Measurements from ENCODE around the gene CREM.

The CREM gene

DNA sequence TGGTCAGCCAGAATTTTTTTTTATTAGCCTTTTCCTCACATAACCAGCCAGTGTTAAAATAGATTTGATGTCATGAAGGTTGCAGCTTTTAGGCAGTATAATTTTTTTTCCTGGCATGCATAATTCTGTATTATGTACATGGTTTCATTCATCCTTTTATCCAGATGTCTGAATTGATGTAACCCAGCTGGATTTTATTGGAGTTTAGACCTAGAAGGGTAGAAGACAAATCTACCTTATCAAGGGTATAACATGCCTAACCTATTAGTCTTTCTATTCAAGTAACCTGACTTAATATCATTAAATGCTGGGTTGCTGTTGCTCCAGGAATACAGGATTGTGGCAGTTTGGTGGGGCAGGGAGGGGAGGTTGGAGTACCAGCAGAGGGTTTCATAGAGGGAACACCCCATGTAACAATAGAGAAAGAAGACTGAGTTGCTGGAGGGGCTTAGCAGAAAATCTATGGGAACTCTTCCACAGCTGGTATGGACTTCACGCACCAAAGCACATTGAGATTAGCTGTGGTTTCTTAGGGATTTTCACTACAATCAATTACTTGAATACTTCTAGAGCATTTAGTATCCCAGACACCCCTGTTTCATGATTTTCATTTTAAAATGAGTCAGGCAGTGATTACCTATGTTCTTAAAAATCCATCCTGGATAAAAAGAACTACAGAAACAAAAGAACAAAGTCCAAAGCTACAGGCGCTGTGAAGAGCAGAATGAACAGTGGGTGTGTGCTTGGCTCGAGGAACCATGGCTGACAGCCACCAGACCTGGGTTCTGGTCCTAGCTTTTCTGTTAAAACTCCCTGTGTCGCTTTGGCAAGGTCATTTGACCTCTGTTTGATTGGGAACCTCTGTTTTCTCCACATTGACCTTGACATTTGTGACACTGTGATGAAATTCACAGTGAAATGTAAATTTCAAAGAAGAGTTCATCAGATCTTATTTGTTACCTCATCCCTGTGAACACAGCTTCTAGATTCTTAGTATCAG, 93.5 kb downstream of the CREM start:
- no peak for DNase-seq (ENCODE audit: low read depth in 2 of 2)

DNA sequence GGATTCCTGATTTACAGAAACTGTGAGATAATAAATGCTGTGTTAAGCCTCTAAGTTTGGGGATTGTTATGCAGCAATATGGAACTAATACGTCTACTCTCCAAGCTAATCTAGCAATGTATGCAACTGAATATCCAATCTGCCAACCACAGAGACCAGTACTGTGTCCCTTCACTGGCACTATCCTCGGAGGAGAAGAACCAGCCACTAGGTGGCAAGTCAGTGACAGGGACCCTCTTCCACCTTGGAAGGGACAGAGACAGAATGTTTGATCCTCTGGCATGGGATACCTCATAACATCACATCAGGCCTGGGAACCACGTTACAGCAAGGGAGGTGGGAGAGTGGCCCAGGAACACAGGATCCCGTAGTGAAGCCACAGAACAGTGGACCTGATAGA, 96.4 kb downstream of the CREM start:
- no peak for DNase-seq (ENCODE audit: low read depth in 2 of 2)

DNA sequence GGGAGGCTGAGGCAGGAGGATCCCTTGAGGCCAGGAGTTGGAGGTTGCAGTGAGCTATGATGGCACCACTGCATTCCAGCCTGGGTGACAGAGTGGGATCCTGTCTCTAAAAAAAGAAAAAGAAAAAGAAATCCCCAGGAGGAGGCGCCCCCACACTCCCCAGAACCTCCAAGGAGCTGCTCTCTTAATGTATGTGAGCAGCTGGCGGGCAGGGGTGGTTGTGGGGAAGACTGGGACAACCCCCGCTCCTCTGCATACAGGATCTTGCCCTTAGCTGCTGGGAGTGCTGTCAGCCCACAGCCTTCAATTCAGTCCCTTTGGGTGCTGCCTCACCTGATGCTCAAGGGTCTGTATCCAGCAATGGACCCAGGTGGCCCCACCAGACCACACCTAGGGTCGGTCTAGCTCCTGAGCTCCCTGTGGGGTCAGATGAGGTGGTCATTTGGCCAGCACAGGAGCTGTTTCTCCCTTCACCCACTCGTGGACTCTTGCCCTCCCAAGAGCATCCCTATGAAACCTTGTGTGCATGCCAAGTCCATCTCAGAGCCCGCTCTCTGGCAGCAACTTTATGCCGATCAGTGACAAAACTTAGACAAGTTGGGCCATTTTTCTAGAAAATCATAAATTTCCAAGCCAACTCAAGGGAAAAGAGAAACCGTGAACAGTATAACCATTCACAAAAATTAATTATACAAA, 97.5 kb downstream of the CREM start:
- no peak for DNase-seq (ENCODE audit: low read depth in 2 of 2)

DNA sequence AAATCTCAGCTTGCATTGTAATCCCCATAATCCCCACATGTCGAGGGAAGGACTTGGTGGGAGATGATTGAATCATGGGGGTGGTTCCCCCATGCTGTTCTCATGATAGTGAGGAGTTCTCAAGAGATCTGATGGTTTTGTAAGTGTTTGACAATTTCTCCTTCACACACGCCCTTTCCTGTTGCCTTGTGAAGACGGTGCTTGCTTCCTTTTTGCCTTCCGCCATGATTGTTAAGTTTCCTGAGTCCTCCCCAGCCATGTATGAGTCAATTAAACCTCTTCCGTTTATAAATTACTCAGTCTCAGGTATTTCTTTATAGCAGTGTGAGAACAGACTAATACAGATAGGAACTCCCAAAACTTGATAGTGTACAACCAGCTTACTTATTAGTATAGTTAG, 98.6 kb downstream of the CREM start:
- no peak for DNase-seq (ENCODE audit: low read depth in 2 of 2)

DNA sequence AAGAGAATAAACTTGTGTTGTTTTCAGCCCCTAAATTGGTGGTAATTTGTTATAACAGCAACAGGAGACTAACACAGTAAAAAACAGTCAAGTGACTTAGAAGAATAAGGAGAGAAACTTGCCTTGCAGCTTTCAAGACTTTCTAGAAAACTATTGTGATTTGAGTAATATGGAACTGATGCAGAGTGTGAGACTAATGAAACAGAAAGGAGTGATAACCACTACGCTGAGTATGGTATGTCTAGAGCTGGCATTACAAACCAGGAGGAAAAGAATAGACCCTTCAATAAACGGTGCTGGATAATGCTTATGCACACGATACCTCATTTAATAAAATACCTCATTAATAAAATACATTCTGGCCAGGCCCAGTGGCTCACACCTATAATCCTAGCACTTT, 99.9 kb downstream of the CREM start:
- DNase-seq (ENCODE audit: low read depth in 2 of 2): no peak

DNA sequence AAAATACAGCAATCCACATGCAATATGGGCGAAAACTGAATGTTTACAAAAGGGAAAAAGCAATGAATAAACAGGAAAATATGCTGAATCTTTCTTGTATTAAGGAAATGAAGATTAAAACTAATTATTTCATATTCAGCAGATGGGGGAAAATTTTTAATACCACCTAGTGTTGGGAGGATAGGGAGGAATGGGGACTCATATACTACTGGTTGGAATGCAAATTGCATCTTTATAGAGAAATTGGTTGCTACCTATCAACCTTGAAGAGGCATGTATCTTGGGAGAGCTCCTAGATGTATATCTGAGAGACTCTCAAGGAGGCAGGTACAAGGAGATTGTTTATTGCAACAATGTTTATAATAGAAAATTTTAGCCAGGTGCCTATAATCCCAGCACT, 101.4 kb downstream of the CREM start:
- no peak for DNase-seq (ENCODE audit: low read depth in 2 of 2)

DNA sequence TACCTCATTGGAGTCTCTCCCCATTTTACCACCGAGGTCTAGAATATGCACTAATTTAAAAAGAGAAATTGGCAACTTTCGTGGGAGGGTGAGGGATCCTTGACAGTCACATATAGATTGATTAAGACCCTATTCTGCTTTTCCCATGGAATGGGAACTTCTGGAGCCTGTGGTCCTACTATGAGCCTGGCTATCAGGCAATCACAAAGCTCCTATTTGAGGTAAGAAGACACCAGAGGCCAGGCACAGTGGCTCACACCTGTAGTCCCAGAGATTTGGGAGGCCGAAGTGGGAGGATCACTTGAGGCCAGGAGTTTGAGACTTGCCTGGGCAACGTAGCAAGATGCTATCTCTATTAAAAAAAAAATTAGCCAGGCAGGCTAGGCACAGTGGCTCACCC, 105.0 kb downstream of the CREM start:
- no peak for DNase-seq (ENCODE audit: low read depth in 2 of 2)

DNA sequence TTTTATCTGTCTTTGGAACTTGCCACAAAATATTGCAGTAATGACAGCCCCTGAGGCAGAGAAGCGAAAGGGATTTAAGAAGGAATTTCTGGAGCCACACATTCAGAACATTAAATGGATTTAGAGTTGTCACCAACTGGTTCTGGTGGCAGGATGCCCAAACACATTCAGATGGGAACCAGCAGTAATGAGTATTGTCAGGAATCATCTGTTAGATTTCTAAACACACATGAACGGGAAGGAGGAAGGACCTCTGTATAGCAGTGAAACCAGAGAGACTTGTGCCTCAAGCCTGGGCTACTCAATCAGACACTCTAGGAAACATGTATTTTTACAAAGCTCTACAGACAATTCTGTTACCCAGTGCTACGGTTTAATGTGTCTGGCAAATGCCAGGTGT, 105.9 kb downstream of the CREM start:
- no peak for DNase-seq (ENCODE audit: low read depth in 2 of 2)

DNA sequence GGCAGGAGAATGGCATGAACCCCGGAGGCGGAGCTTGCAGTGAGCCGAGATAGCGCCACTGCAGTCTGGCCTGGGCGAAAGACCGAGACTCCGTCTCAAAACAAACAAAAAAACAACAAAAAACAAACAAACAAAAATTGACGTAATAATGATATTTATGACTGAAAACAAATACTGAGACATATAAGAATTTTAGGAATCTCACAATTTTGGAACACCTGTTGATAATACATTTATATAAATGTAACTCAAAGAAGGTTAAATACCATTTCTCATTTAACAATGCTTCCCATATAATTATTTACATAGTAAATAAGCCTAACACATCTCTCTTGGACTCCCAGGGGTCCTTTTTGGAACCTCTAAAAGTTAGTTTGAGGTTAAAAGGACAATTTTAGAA, 107.4 kb downstream of the CREM start:
- DNase-seq (ENCODE audit: low read depth in 2 of 2): no peak

DNA sequence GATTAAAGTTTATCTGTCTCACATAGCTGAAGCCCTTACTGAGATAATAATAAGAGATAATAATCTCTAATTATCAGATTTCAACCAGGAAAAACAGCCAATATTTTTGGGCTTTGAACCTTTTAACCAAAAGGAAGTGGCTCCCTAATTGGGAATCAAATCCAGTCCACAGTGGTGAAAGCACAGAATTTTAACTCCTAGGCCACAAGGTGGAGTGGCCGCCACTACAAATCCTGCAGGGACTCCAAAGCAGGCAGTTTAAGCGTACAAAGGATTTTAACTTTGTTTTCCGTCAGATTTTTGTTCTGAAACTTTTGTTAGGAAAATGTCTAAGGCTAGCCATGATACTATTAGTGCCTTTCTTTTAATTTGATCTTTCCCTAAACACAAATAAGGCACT, 110.1 kb downstream of the CREM start:
- DNase-seq (ENCODE audit: low read depth in 2 of 2): no peak

DNA sequence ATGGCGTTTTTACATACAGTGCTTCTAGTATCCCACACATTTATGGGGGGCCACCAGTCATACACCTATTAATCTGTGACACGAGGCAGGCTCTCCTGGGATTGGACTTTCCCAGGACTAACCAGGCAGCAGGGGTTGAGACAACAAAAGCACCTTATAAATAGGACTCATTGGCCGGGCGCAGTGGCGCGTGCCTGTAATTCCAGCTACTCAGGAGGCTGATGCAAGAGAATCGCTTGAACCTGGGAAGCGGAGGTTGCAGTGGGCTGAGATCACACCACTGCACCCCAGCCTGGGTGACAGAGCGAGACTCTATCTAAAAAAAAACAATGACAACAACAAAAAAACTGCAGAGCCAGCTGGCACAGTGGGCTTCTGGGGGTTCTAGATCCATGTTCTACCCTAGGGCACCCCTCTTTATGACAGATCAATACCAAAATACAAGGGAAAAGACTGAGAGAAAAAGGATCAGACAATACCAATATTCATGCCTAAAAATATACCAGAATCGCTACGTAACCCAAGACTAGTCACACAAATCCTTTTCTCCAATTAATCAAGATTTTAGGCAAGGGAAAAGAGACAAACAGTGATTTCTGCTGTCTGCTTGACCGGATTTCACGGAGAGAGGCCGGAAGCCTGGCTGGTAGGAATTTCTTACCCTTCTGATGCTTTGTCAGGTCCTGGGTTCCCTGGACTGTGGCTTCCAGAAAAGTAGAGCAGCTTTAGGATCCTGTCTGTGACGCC, 111.3 kb downstream of the CREM start:
- no peak for DNase-seq (ENCODE audit: low read depth in 2 of 2)

DNA sequence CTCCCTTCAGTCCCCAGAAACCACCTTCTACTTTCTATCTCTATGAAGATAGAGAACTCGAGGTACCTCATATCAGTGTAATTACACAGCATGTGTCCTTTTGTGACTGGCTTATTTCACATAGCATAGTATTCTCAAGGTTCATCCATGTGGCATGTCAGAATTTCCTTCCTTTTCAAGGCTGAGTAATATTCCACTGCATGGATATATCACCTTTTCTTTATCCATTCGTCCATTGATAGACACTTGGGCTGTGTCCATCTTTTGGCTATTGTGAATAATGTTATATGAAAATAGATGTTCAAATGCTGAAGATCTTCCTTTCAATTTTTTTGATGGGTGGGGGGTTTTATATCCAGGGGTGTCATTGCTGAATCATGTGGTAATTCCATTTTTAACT, 117.9 kb downstream of the CREM start:
- DNase-seq (ENCODE audit: low read depth in 2 of 2): no peak

DNA sequence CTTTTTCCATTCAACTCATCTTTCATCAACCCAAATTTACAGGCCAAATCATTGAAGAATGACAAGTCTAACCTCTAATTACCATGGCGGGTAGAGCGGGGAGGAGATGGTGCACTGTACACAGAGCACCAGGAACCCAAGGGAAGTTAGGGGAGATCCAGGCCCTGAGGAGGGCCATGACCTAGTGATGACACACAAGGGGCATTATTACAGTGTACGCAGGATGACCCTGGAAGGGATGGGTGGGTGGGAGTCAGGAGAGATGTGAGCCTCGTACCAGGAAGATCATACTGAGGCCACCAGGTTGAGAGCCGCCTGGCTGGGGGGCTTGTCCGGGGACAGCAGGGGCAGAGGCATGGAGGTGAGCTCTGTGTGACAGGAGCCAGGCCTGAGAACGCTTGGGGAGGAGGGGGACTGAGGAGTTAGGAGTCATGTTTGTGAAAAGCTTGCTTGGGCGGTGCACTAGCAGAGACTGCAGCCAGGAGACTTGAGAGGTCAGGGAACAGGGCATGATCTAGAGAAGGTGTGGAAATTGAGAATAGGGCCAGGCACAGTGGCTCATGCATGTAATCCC, 120.2 kb downstream of the CREM start:
- no peak for DNase-seq (ENCODE audit: low read depth in 2 of 2)

DNA sequence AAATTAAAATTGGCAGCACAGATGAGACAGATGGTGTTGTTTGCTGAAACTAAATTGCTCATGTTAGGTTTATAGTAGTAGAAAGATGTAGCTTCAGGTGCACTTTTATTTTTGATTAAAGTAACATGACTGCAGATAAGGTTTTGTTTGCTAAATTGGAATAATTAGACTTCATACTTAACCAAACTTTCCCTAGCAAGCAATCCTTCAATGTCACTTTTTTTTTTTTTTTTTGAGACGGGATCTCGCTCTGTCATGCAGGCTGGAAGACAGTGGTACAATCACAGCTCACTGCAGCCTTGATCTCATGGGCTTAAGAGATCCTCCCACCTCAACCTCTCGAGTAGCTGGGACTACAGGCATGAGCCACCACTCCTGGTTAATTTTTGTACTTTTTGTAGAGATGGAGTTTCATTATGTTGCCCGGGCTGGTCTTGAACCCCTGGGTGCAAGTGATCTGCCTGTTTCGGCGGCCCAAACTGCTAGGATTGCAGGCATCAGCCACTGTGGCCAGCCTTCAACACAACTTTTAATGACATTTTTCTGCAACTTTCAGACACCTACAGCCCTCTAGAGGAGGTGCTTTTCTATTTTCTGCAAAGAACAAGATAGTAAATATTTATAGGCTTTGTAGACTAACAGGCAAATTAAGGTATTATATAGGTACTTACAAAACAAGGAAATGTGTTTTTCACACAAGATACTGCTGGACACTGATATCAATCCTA, 124.9 kb downstream of the CREM start:
- no peak for DNase-seq (ENCODE audit: low read depth in 2 of 2)

DNA sequence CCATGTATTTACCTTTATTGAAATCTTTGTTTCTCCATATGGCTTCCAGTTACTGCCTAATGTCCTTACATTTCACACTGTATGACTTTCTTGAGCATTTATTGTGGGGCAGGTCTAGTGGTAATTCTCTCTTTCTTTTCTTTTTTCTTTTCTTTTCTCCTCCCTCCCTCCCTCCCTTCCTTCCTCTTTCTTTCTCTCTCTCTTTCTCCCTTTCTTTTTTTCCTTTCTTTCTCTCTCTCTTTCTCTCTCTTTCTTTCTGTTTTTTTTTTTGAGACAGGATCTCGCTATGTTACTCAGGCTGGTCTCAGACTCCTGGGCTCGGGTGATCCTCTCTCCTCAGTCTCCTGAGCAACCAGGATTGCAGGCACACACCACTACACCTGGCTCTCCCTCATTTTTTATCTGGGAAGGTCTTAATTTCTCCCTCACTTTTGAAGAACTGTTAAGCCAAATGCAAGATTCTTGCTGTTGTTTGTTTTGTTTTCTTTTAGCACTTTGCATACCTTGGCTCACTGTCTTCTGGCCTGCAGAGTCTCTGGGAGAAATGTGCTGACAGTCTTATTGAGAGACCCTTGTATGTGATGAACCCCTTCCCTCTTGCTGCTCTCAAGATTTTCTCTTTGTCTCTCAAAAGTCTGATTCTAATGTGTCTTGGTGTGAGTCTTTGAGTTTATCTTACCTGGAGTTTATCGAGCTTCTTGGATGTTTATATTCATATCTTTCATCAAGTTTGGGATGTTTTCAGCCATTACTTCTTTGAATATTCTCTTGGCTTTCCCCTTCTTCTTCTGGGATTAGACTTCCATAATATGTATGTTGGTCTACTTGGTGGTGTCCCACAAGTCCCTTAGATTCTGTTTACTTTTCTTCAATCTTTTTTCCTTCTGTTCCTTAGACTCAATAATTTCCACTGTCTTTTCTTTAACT, 130.7 kb downstream of the CREM start:
- DNase-seq (ENCODE audit: low read depth in 2 of 2): no peak

DNA sequence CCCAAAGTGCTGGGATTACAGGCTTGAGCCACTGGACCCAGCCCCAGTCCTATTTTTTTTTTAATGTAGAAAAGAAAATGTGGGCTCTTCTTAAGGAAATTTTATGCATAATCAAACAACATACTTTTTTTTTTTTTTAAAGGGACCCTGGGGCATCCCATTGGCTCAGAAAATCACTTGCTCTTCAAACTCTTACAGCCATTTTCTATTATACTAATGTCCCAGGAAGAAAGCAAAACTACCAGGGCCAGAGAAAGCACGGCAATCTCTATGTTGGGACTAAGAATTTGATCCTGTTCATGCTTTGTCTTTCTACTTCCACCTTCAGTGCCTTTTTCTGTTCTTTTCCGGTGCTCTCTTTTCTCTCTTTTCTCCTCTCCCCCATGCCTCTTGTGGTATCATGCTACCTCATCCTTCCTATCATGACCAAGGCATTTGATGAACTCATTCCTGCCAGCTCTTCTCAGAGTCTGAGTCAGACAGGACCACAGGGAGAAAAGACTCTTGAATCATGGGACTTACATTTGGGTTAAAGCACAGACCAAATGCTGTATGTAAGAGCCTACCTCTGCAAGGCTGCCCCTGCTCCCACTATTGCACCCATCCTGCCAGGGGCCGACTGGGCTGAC, 133.2 kb downstream of the CREM start:
- DNase-seq (ENCODE audit: low read depth in 2 of 2): no peak

DNA sequence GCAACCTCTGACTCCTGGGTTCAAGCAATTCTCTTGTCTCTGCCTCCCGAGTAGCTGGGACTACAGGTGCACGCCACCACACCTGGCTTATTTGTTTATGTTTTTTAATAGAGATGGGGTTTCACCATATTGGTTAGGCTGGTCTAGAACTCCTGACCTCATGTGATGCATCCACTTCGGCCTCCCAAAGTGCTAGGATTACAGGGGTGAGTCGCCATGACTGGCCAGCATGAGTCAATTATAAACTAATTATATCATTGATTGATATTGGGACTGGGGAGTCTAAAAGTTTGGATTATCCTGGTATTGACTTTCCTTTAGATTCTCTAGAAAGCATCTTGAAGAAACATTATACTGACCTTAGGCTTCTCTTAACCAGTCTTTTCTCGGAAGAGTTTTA, 135.8 kb downstream of the CREM start:
- no peak for DNase-seq (ENCODE audit: low read depth in 2 of 2)

All from stimulated activated CD8-positive, alpha-beta memory T cell treated with anti-CD3 and anti-CD28 coated beads, Interleukin-15, amount 100 ng/mL, for 48 hours (primary cell).